Keratinocyte (primary cell): ENCODE measurements around the gene NQO2. TPM values are rescaled to one million over a fixed set of nuclear protein-coding genes. Genes with fewer than 3 reads are reported as not detected.
"Not testable (repeated sequence)": the region's sequence is repeated elsewhere in the genome, so short reads cannot be mapped to it uniquely, and the experiment has no call there.

Experiments
- DNase-seq: peaks from one replicate; pipeline ENCODE4 v3.0.0-alpha.2; 2011; ENCODE audit warnings: low read depth, missing footprints, low spot score
- FAIRE-seq: peaks from 2 replicates; lab custom pipeline; 2011; peaks lifted over from hg19 to GRCh38; lab: Jason Lieb, UNC
- H2AFZ ChIP-seq: 2 replicates; pipeline ENCODE4 v1.6.0; 2012; ENCODE audit warnings: low read length, control low read depth, inconsistent platforms; ENCODE audit not compliant: control insufficient read depth
- H3K27ac ChIP-seq: 2 replicates; pipeline ENCODE4 v1.5.1; 2011; ENCODE audit warnings: low read length; ENCODE audit not compliant: control insufficient read depth, insufficient read depth
- H3K27me3 ChIP-seq: 3 replicates; pipeline ENCODE4 v1.6.0; 2011; ENCODE audit warnings: low read length; ENCODE audit not compliant: control insufficient read depth, insufficient read depth; ENCODE audit errors: extremely low read depth
- H3K36me3 ChIP-seq, 2 experiments: 2 replicates in 1 of 2; 3 replicates in 1 of 2; pipeline ENCODE4 v1.5.1; 2011; ENCODE audit warnings: low read length in 2 of 2, mild to moderate bottlenecking in 1 of 2; ENCODE audit not compliant: control insufficient read depth in 2 of 2, insufficient read depth in 2 of 2; ENCODE audit errors: extremely low read depth in 1 of 2
- H3K4me1 ChIP-seq: 3 replicates; pipeline ENCODE4 v1.5.1; 2011; ENCODE audit warnings: low read length; ENCODE audit not compliant: control insufficient read depth, insufficient read depth; ENCODE audit errors: extremely low read depth
- H3K4me2 ChIP-seq: 3 replicates; pipeline ENCODE4 v1.6.0; 2011; ENCODE audit warnings: low read depth, low read length; ENCODE audit not compliant: control insufficient read depth, insufficient read depth; ENCODE audit errors: extremely low read depth
- H3K4me3 ChIP-seq, 3 experiments: fragments of 200-600 bp in 1 of 3; sonication (generic) in 1 of 3; 2 replicates in 2 of 3; 3 replicates in 1 of 3; pipeline ENCODE4 v1.5.1; 2011 to 2016; ENCODE audit warnings: low read length in 3 of 3, mild to moderate bottlenecking in 3 of 3, control low read depth in 2 of 3, inconsistent platforms in 1 of 3, low read depth in 1 of 3, mixed read lengths in 1 of 3, mixed run types in 1 of 3, moderate library complexity in 1 of 3; ENCODE audit not compliant: control insufficient read depth in 2 of 3, insufficient read depth in 2 of 3; ENCODE audit errors: extremely low read depth in 1 of 3
- H3K79me2 ChIP-seq: 2 replicates; pipeline ENCODE4 v1.6.0; 2012; ENCODE audit warnings: low read length; ENCODE audit not compliant: control insufficient read depth, insufficient read depth
- H3K9ac ChIP-seq: 3 replicates; pipeline ENCODE4 v1.6.0; 2011; ENCODE audit warnings: low read length; ENCODE audit not compliant: control insufficient read depth, insufficient read depth; ENCODE audit errors: extremely low read depth
- H3K9me1 ChIP-seq: 3 replicates; pipeline ENCODE4 v1.6.0; 2011; ENCODE audit warnings: low read length; ENCODE audit not compliant: control insufficient read depth, insufficient read depth; ENCODE audit errors: extremely low read depth
- H3K9me3 ChIP-seq: 2 replicates; pipeline ENCODE4 v1.5.1; 2012; ENCODE audit warnings: low read depth, low read length; ENCODE audit not compliant: control insufficient read depth
- H4K20me1 ChIP-seq: 3 replicates; pipeline ENCODE4 v1.6.0; 2011; ENCODE audit warnings: low read length; ENCODE audit not compliant: control insufficient read depth, insufficient read depth; ENCODE audit errors: extremely low read depth
- CTCF ChIP-seq, 3 experiments: IDR thresholded peaks in 1 of 3; conservative IDR thresholded peaks in 1 of 3; optimal IDR thresholded peaks in 1 of 3; 2 replicates in 2 of 3; 3 replicates in 1 of 3; pipeline versions ENCODE3 to v1.5.1; 2011; ENCODE audit warnings: low read length in 3 of 3, mild to moderate bottlenecking in 3 of 3, moderate library complexity in 2 of 3, control low read depth in 1 of 3, inconsistent platforms in 1 of 3; ENCODE audit not compliant: insufficient read depth in 2 of 3; ENCODE audit errors: extremely low read depth in 1 of 3
- EZH2 ChIP-seq: IDR thresholded peaks from one replicate; pipeline ENCODE4 v1.6.1; 2012; ENCODE audit warnings: inconsistent platforms, mild to moderate bottlenecking, low read length, moderate library complexity
- dilution Hi-C: fragments of 300-500 bp; cut with MboI; formaldehyde crosslinking; loops from one replicate; pipeline ENCODE4 v1.7.0; 2020; ENCODE audit warnings: low sequenced_read_pairs; ENCODE audit not compliant: extremely low pct_ligation_motif_present
- polyA plus RNA-seq, 5 experiments: library from polyadenylated mRNA; depleted of rRNA in 3 of 5; stranded (reverse) in 3 of 5; stranded (forward) in 1 of 5; unstranded in 1 of 5; fragments of >200 nt; gene quantifications; 1 replicate in 1 of 5; 2 replicates in 3 of 5; 3 replicates in 1 of 5; pipeline versions ENCODE4 v1.2.1 to v1.2.3, GENCODE V29; 2011 to 2012; ENCODE audit warnings: missing spikeins in 2 of 5, low read depth in 1 of 5, low replicate concordance in 1 of 5

NQO2 gene
- polyA plus RNA-seq, 1 donor (not counting 4 experiments of a cell fraction or from before 2014, with no cell fraction given): 22.9 TPM

GRCh38 chr6:3026791-3027626 lies 27.3 kb downstream of the NQO2 start:
- no peaks in the 10 kb centered on the region for H4K20me1 ChIP-seq
- DNase-seq: no peak
- TF ChIP-seq CTCF (optimal IDR thresholded peaks at IDR 0.05 in 1 of 3, IDR thresholded peaks at IDR 0.05 in 1 of 3, conservative IDR thresholded peaks at IDR 0.05 in 1 of 3; ENCODE audit: extremely low read depth in 1 of 3, insufficient read depth in 2 of 3, low read length in 3 of 3) (no peak), EZH2 (no peak)

GRCh38 chr6:3028156-3028555 lies 28.5 kb downstream of the NQO2 start:
- DNase-seq, H4K20me1 ChIP-seq, H3K27me3 ChIP-seq, dilution Hi-C loops, H3K27ac ChIP-seq, H3K4me3 ChIP-seq, H3K79me2 ChIP-seq, H3K4me2 ChIP-seq, H2AFZ ChIP-seq, H3K9me1 ChIP-seq, H3K9me3 ChIP-seq, H3K36me3 ChIP-seq, H3K9ac ChIP-seq, FAIRE-seq: not testable (repeated sequence)
- H3K4me1 ChIP-seq: peaks cover 19% of the 10 kb centered on the region

More at GRCh38 chr6:3026791-3027626, 27.3 kb downstream of the NQO2 start:
- H3K4me2 ChIP-seq: no peak overlapping the region
- H3K9ac ChIP-seq: no peak overlapping the region
- no peak overlapping the region for H3K4me3 ChIP-seq
- peaks cover 20% of the 10 kb centered on the region for H3K4me1 ChIP-seq
- no peaks in the 10 kb centered on the region for H3K79me2 ChIP-seq
- dilution Hi-C loops: no loop called here
- H3K27ac ChIP-seq: no peak overlapping the region
- no peaks in the 10 kb centered on the region for H3K9me1 ChIP-seq
- no peak overlapping the region for H2AFZ ChIP-seq
- FAIRE-seq: no peak
- no peaks in the 10 kb centered on the region for H3K27me3 ChIP-seq
- no peaks in the 10 kb centered on the region for H3K36me3 ChIP-seq
- no peaks in the 10 kb centered on the region for H3K9me3 ChIP-seq
